Peyer's patch (tissue), 4 donors: ENCODE measurements around the gene ODAM. TPM values are rescaled to one million over a fixed set of nuclear protein-coding genes. Genes with fewer than 3 reads are reported as not detected.

Experiments used
- DNase-seq, 3 donors: peaks; one replicate each; pipeline ENCODE4 v3.0.0-alpha.2; 2017 to 2019
- H3K27ac ChIP-seq, 4 donors: fragments of 200-600 bp; sonication (generic); one replicate each; pipeline ENCODE4 v1.5.1; 2016 to 2019
- H3K27me3 ChIP-seq, 2 donors: fragments of 200-600 bp; sonication (generic); one replicate each; pipeline ENCODE4 v1.5.1; 2019
- H3K36me3 ChIP-seq, 3 donors: fragments of 200-600 bp; sonication (generic); one replicate each; pipeline ENCODE4 v1.5.1; 2016 to 2019
- H3K4me1 ChIP-seq, 4 donors: fragments of 200-600 bp; sonication (generic); one replicate each; pipeline ENCODE4 v1.5.1; 2016 to 2019
- H3K4me3 ChIP-seq, 4 donors: fragments of 200-600 bp; sonication (generic); 1 replicate in 3 of 4; 2 replicates in 1 of 4; pipeline ENCODE4 v1.5.1; 2016 to 2019; ENCODE audit warnings: mild to moderate bottlenecking in 1 of 4
- H3K9me3 ChIP-seq, 4 donors: fragments of 200-600 bp; sonication (generic); one replicate each; pipeline ENCODE4 v1.5.1; 2016 to 2019; ENCODE audit warnings: mild to moderate bottlenecking in 1 of 4
- POLR2A ChIP-seq, 2 donors: fragments of 450-650 bp; IDR thresholded peaks; one replicate each; pipeline ENCODE4 v1.5.1; 2017; ENCODE audit warnings: antibody characterized with exemption in 2 of 2, mild to moderate bottlenecking in 2 of 2, moderate library complexity in 2 of 2
- total RNA-seq, 4 donors: library from RNA; depleted of rRNA; stranded (reverse); fragments of >200 nt; gene quantifications; one replicate each; pipeline ENCODE4 v1.1.0, GENCODE V29; 2016
- TF ChIP-seq, protein P1 (sequence below), 6 experiments: fragments of 450-650 bp in 4 of 6; fragments of 200-600 bp in 2 of 6; sonication (generic) in 1 of 6; IDR thresholded peaks; one replicate each; pipeline ENCODE4 v1.5.1; 2017 to 2019; ENCODE audit warnings: antibody characterized with exemption in 6 of 6, mild to moderate bottlenecking in 3 of 6, moderate library complexity in 1 of 6

The ODAM gene
- total RNA-seq, 4 donors from 2014 or later = not detected

DNA sequence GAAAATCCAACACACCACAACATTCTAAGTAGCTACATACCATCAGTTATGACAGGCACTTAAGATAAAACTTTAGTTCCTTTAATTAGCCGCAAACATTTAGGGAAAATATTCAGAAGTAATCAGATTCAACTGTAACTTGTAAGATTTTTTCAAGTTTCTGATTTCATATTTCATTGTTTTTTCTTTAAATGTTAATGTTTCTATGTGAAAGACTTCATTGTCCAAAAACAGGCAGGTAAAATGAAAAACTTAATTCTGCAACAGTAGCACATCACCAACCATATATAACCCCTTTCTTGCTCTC, 11.6 kb upstream of the ODAM start:
- H3K36me3 ChIP-seq = no peaks in the 10 kb centered on the region
- no peaks in the 10 kb centered on the region for H3K9me3 ChIP-seq
- H3K4me1 ChIP-seq = no peaks in the 10 kb centered on the region
- no peak for DNase-seq
- no peak overlapping the region for H3K27ac ChIP-seq
- H3K27me3 ChIP-seq = no peaks in the 10 kb centered on the region
- TF ChIP-seq, protein P1, sequence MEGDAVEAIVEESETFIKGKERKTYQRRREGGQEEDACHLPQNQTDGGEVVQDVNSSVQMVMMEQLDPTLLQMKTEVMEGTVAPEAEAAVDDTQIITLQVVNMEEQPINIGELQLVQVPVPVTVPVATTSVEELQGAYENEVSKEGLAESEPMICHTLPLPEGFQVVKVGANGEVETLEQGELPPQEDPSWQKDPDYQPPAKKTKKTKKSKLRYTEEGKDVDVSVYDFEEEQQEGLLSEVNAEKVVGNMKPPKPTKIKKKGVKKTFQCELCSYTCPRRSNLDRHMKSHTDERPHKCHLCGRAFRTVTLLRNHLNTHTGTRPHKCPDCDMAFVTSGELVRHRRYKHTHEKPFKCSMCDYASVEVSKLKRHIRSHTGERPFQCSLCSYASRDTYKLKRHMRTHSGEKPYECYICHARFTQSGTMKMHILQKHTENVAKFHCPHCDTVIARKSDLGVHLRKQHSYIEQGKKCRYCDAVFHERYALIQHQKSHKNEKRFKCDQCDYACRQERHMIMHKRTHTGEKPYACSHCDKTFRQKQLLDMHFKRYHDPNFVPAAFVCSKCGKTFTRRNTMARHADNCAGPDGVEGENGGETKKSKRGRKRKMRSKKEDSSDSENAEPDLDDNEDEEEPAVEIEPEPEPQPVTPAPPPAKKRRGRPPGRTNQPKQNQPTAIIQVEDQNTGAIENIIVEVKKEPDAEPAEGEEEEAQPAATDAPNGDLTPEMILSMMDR (IDR thresholded peaks at IDR 0.05) = no peak
- TF ChIP-seq POLR2A (IDR thresholded peaks at IDR 0.05) = no peak
- no peak overlapping the region for H3K4me3 ChIP-seq

DNA sequence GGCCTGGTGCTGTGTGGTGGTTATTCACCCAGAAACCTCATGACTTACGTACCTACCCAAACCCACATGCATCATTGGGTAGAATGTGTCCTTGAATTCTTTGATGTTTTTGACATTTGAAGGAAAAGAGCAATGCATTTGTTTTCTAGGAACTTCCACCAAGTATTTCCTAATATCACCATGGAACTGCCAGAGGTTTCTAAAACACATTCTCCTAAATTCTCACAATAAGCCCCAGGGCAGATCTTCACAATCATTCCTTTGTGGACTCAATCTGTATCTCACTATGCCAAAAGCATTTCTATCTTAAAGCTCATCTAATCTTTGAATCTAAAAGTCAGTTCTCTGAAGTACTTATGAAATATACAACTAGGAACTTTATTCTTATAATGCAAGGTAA, 8.3 kb upstream of the ODAM start:
- no peak overlapping the region for H3K27ac ChIP-seq
- no peak for DNase-seq
- TF ChIP-seq, protein P1 (IDR thresholded peaks at IDR 0.05) = no peak
- TF ChIP-seq POLR2A (IDR thresholded peaks at IDR 0.05) = no peak

DNA sequence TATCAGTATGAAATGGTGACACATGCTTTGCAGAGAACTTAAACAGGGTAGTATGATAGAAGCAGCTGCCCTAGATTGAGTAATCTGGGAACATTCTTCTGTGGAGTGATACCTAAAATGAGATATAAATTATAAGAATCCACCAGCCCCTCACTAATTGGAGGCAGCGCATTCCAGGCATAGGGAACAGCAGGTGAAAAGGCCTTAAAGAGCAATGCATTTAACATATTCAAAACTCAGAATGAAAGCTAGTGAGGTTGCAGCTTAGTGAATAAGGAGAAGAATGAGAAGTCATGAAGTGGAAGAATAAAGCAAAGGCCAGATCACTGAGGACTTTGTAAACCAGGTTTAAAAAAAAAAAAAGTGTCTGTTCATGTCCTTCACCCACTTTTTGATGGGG, 4.9 kb upstream of the ODAM start:
- Histone ChIP-seq H3K4me1 (no peaks in the 10 kb centered on the region), H3K27me3 (no peaks in the 10 kb centered on the region), H3K9me3 (no peaks in the 10 kb centered on the region), H3K4me3 (no peak overlapping the region), H3K36me3 (no peaks in the 10 kb centered on the region), H3K27ac (no peak overlapping the region)
- DNase-seq = no peak
- TF ChIP-seq, protein P1 (IDR thresholded peaks at IDR 0.05) = no peak
- TF ChIP-seq POLR2A (IDR thresholded peaks at IDR 0.05) = no peak

More for the DNA sequence above, 8.3 kb upstream of the ODAM start:
- no peaks in the 10 kb centered on the region for H3K9me3 ChIP-seq
- H3K27me3 ChIP-seq = no peaks in the 10 kb centered on the region
- no peak overlapping the region for H3K4me3 ChIP-seq
- no peaks in the 10 kb centered on the region for H3K36me3 ChIP-seq
- no peaks in the 10 kb centered on the region for H3K4me1 ChIP-seq

DNA sequence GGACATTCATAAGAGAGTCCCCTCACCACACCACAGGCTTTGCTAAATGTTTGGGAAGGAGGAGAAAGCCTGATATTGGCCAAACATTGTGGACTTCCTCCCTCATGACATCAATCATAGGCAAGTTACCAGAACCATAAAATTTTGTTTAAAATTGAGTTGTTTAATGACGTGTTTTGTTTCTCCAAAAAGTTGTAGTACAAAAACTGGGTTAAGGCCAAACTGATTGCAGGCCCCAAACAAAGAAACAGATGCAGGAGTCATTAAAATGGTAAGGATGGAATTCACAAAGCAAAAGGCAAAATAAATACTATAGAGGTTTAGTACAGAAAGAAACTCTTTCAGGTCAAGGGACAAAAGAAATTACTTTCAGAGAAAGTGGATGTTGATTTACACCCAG, 3.9 kb upstream of the ODAM start:
- TF ChIP-seq POLR2A (IDR thresholded peaks at IDR 0.05) = no peak
- TF ChIP-seq, protein P1 (IDR thresholded peaks at IDR 0.05) = no peak
- Histone ChIP-seq H3K4me1 (no peaks in the 10 kb centered on the region), H3K4me3 (no peak overlapping the region), H3K27ac (no peak overlapping the region), H3K9me3 (no peaks in the 10 kb centered on the region), H3K27me3 (no peaks in the 10 kb centered on the region), H3K36me3 (no peaks in the 10 kb centered on the region)
- DNase-seq = no peak

DNA sequence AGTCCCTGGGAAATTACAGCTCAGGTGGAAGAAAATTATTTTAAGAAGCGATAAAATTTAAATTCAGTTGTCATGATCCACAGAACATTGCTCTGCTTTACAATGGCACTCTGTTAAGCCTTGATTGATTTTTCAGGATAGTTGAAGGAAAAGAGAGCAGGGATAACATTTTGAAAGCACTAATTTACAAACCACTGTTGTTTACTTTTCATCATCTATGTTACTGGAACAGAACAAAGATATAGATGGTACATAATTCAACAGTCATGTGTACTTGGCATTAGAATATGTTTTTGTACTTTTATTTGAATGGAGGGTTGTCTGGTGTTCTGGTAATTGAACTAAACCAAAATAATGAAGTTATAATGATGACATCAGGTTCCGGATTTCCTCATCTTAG, 2.6 kb upstream of the ODAM start:
- H3K36me3 ChIP-seq = no peaks in the 10 kb centered on the region
- H3K4me3 ChIP-seq = no peak overlapping the region
- no peak for TF ChIP-seq POLR2A (IDR thresholded peaks at IDR 0.05)
- TF ChIP-seq, protein P1 (IDR thresholded peaks at IDR 0.05) = no peak
- H3K9me3 ChIP-seq = no peaks in the 10 kb centered on the region
- no peaks in the 10 kb centered on the region for H3K4me1 ChIP-seq
- H3K27me3 ChIP-seq = no peaks in the 10 kb centered on the region
- no peak overlapping the region for H3K27ac ChIP-seq
- DNase-seq = no peak

DNA sequence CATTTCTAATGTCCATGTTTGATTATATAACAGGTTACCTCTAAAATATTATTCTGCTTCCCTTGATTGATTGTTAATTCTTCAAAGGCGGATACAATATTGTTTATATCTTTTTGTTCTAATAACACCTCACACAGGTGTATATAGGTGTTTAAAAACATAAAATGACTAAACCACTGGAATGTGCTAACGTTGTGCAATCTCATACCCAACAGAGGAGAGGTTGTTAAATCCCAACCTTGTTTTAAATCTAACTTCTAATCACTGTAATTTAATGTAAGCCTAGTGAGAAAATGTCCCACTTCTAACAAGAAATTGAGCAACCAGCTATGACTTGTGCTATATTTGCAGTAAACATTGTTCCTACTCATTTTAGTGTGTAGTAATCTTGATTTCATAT, 1.3 kb downstream of the ODAM start:
- no peak overlapping the region for H3K27ac ChIP-seq

More for the DNA sequence above, 1.3 kb downstream of the ODAM start:
- Histone ChIP-seq H3K9me3 (no peaks in the 10 kb centered on the region), H3K36me3 (no peaks in the 10 kb centered on the region), H3K4me1 (no peaks in the 10 kb centered on the region), H3K27me3 (no peaks in the 10 kb centered on the region), H3K4me3 (no peak overlapping the region)
- TF ChIP-seq, protein P1 (IDR thresholded peaks at IDR 0.05) = no peak
- TF ChIP-seq POLR2A (IDR thresholded peaks at IDR 0.05) = no peak
- DNase-seq = no peak
